ENCODE measurements around the gene GRID2.

GRID2 gene

DNA sequence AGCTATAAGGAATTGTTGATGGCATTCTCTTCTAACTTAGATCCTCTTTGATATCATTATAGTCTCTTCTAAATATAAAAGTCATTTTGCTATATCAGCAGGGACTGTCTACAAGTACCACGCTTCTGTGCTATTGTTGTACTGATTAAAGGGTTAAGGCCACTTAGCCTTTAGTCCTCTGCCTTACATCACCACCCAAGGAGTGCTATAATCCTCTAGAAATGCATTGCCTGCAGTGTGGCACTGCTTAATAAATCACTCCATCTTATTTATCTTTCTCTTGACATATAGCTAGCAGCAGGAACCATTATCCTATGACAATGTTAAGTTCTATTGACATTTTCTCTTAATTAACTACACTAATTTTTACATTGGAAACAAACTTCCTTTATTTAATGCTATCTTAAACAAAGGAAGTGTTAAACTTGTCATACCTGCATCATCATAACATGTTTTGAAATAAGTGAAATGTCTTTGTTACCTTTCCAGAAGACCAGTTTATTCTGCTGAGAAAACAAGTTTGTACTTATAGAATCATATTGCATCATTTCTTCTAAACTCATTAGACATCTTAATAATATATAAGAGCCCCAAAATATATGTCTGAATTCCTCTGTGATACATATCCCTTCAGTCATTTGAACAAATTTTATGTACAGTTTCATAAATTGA, 1163.9 kb downstream of the GRID2 start:
- in situ Hi-C loops (cut with HindIII; ENCODE audit: low sequenced_read_pairs) = no loop called here

DNA sequence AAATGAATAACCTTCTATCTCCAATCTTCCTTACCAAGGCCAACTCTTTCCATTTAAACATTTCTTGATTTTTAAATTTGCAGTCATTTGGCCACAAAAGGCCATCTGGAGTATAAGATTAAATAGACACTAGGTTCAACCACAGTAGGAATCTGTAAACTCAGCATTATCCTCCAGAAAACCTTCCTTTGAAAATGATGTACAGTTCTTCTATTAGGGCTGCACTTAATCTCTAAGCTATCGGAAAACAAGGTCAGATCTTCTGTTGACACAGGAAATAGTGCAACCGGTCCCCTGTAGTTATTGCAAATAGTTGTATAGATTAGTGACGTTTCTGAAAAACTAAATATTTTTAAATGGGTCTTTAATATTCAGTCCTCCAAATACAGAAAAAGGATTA, 1165.8 kb downstream of the GRID2 start:
- in situ Hi-C loops (cut with HindIII; ENCODE audit: low sequenced_read_pairs) = no loop called here

DNA sequence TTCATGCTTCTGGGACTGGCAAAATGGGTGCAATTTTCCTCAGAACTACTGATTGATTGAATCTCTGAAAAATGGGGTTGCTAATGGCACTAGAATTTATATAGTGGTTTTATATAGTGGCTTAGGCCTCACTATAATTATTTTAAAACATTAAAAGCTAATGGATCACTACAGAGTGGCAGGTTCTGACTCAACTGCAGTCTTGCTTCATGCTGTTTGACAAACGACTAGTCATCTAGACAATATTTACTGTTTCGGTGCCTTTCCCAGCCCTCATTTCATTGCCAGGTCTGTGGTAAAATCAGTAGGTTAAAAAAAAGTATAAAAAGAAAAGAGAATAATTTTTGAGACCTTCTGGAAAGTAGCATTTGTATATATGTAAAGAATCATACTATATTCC, 1172.0 kb downstream of the GRID2 start:
- in situ Hi-C loops (cut with HindIII; ENCODE audit: low sequenced_read_pairs) = no loop called here

DNA sequence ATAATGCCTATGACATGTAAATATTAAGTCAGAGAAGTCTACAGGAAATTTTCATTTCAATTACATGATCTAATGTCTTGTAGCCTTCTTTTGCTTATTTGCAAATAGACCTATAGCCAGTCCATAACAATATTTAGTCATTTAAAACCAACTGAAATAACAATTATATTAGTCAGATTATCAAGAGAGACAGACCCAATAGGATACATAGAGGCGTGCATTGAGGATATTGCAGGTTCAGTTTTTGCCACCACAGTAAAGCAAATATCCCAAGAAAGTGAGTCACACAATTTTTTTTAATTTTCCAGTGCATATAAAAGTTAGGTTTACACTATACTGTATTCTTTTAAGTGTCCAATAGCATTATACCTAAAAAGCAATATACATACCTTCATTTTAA, 1175.0 kb downstream of the GRID2 start:
- in situ Hi-C loops (cut with HindIII; ENCODE audit: low sequenced_read_pairs) = no loop called here

DNA sequence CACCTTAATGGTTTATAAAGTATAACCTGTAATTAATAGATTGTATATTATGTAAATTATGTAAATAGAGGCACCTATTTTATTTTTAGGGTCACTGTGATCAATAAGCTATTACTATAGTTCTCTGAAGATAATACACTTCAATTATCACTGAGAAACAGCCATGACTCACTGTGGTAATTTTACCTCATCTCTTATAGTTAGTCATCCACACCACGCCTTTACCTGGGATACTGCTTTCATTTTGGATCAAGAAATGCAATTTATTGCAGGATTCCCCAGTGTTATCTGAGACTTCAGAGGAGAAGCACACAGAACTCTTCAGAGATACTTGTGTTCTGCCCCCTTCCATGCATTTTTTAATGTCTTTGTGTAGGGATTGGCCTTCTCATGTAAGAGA, 1176.7 kb downstream of the GRID2 start:
- in situ Hi-C loops (cut with HindIII; ENCODE audit: low sequenced_read_pairs) = no loop called here

DNA sequence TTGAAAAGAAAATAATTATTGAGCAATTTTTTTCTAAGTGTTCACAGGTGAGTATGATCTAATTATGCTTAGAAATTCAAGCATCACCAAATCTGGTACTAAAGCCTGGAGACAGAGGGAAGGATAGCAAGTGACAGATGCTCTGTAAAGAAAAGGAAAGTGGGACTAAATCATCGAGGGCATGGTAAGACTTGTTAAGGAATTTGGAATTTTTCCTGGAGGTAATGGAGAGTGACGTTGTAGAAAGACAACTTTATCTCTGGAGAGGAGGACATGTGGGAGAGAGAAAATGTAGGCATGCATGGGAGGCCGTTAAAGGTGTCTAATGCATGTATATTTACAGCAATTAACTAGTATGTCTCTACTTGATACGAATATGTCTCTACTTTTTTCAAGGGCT, 1191.6 kb downstream of the GRID2 start:
- in situ Hi-C loops (cut with HindIII; ENCODE audit: low sequenced_read_pairs) = no loop called here

DNA sequence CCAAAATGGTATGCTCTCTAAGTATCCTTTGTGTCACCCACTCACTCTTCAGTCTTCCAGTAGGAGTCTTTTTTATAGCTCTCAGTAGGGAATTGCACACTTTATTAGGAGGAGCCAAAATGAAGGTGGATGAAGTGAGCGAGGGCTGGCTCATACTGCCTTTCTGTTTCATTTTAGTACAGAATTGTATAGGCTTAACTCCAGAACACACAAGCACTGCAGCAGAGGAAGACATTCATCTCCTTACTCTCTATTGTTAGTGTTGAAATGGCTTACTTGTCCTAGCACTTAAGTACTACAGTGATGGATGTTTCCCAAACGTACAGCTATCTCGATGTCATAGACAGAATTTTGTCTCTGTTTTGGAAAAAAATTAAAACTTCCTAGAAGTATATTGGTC, 1197.5 kb downstream of the GRID2 start:
- in situ Hi-C loops (cut with HindIII; ENCODE audit: low sequenced_read_pairs) = no loop called here

DNA sequence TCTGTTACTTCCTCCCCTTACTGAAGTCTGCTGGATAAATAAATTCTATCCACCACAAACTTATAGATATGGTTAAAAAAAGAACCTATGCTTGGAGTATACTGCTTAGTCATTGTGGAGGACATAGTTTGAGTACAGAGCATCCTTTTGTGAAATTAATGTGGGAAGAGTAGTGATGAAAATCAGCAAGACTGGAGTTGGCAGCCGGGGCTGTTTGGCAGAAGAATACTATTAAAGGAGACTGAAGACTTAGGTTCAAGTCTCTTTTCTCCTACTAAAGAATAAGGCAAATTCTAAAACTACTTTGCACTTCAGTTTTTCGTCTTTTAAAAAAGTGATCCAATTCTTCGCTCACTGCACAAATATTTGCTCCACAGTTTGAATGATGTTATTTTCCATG, 1198.2 kb downstream of the GRID2 start:
- in situ Hi-C loops (cut with HindIII; ENCODE audit: low sequenced_read_pairs) = no loop called here

DNA sequence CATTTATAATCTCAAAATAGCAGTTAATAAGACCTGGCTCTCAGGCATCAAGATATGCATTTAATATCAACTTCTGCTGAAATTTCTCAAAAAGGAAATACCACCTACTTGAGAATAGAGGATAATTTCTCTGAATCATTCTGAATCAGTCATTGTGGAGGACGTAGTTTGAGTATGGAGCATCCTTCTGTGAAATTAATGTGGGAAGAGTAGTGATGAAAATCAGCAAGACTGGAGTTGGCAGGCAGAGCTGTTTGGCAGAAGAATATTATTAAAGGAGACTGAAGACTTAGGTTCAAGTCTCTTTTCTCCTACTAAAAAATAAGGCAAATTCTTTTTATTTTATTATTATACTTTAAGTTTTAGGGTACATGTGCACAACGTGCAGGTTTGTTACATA, 1199.2 kb downstream of the GRID2 start:
- in situ Hi-C loops (cut with HindIII; ENCODE audit: low sequenced_read_pairs) = no loop called here

DNA sequence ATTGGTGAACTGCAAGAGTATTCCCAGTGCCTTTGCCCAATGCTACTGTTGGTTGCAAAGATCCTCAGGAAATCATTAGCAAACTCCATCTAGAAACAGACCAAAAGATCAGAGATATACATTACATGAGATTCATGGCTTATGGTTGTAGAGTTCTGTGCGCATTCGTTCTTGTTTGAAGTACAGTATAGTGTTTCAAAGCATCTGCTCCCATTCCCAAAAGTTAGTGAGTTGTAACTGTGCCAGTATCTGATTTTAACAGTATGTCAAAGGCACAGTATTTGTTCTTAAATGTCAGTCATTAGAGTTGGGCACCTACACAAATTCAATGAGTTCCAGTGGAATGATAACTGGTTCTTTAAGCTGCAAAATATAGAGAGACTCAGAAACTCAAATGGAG, 1210.1 kb downstream of the GRID2 start:
- in situ Hi-C loops (cut with HindIII; ENCODE audit: low sequenced_read_pairs) = no loop called here

DNA sequence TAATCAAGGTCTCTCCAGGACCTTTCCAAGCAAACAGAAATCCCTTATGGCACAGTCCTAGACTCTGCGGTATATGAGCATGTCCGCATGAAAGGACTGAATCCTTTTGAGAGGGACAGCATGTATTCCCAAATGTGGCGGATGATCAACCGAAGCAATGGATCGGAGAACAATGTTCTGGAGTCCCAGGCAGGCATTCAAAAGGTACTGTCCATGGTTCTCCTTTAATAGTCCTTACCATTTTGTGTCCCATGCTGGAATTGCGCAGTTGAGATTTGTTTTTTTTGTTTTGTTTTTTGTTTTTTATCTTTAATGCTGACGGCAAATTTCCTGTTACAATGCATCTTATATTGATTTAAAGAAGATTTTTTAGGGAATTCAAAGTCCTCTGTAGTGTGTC, 1211.4 kb downstream of the GRID2 start:
- in situ Hi-C loops (cut with HindIII; ENCODE audit: low sequenced_read_pairs) = no loop called here

DNA sequence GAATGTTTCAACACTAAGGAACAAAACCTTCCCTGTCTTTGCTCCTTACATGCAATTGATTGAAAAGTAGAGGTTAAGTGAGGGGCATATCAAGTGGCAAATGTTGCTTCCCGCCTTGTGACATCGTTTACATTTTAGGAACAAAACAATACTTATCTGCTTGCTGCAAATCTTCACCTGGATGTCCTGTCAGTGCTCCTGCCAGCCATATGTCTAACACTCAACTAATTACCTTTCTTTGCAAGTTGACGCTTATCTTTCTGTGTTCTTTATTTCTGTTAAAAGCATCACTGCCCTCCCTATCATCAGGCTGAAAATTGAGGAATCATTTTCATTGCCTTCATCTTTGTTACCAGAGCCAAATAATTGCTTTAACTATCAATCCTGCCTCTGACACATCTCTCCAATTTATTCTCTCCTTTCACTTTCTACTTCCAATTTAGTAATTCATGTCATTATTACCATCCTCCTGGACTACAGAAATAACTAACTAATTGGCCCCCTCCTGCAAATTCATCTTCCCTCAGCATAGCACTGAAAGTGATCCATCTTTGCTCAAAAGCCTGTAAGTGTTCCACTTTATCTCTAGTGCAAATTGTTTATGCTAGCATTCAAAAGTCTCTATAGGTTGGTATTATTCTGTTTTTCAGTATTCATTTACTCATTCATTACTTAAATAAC, 1226.1 kb downstream of the GRID2 start:
- in situ Hi-C loops (cut with HindIII; ENCODE audit: low sequenced_read_pairs) = no loop called here

DNA sequence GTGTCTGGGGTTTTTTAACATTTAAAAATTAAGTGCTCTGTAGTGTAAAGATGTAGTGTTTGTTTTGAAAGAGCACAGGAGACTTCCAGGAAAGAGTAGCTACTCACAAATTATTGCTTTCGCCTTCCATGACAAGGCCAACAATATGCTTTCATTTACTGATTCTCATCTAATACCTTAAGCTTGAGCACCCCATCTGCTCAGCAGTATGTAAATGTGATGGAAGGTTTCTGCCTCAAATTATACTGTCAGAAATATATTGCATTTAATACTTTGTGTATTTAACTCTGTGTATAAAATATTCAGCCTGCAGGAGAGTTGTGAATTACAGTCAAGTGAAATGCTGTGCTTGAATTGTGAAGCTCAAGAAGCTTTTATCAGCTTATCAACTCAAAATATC, 1228.5 kb downstream of the GRID2 start:
- in situ Hi-C loops (cut with HindIII; ENCODE audit: low sequenced_read_pairs) = no loop called here

DNA sequence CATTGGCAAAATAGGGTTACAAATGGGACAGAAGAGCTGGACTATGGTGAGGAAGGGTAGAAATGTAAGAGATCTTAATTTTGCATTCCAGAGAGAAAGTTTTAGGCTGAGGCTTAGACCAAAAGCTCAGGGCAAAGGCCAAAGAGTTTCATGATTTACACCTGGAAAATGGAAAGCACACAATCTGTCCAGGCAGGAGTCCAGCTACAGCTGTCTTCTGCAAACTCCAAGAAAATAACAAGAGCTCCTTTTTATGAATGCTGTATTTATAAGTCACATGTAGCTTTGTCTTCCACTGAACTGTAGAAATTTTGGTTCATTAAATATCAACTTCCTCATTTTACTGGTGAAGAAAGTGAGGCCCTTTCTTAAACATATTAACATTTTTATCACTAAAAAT, 1236.8 kb downstream of the GRID2 start:
- in situ Hi-C loops (cut with HindIII; ENCODE audit: low sequenced_read_pairs) = no loop called here

DNA sequence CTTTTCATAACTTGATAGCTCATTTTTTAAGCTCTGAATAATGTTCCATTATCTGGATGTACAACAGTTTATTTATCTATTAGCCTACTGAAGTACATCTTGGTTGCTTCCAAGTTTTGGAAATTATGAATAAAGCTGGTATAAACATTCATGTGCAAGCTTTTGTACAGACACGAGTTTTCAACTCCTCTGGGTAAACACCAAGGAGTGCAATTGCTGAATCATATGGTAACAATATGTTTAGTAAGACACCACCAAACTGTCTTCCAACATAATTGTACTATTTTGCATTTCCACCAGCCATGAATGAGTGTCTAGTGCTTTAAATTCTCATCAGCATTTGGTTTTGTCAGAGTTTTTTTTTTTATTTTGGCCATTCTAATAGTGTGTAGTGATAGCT, 1258.1 kb downstream of the GRID2 start:
- in situ Hi-C loops (cut with HindIII; ENCODE audit: low sequenced_read_pairs) = no loop called here

DNA sequence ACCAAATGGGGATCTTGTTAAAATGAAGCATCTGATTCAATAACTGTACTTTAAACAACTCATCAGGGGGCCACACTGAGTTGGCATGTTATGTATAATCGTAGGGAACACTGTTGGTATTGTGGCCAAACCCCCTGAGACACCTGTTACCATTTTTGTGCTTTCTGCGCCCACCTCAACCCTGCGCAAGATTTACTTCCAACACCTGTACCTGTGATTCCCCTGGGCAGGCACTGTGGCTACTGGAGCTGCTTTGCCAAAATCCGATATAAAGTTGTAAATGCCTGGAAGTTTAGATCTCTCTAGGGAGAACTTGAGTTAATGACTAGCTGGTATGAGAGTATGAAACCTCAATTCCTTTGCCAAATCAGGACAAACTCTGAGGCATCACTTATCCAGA, 1265.0 kb downstream of the GRID2 start:
- in situ Hi-C loops (cut with HindIII; ENCODE audit: low sequenced_read_pairs) = no loop called here

DNA sequence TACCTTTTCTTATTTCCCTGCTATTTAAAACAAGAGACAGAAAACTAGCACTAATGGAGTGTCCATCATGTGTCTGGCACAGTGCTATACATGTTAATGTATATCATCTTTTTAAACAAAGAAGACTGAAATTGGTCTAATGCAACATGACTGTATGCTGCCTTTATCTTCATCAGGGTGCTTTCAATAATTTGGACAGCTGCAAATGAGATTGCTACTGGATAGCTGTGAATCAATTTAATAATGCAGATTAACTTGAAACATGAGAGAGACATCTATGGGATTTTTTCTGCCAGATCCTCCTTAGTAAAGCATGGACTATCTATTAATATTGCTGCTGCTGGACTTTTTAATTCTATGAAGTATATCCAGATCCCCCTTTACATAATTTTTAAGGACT, 1269.5 kb downstream of the GRID2 start:
- in situ Hi-C loops (cut with HindIII; ENCODE audit: low sequenced_read_pairs) = no loop called here

DNA sequence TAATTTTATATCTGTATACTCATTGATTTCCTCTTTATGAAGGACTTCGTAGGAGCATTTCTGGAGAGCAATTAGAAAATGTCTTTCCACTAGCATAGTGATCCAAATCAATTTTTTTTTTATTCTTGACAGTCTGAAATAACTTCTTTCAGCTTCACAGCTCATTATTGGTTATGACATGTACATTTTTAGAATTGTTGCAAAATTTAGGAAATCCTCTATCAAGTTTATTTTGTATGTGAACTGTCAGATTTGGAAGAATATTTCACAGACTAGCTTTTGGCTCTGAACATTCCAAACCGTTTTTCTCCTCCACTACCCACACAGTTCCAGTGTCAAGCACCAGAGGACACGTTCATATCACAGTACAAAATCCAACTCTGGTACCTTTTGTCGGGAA, 1275.2 kb downstream of the GRID2 start:
- in situ Hi-C loops (cut with HindIII; ENCODE audit: low sequenced_read_pairs) = no loop called here

DNA sequence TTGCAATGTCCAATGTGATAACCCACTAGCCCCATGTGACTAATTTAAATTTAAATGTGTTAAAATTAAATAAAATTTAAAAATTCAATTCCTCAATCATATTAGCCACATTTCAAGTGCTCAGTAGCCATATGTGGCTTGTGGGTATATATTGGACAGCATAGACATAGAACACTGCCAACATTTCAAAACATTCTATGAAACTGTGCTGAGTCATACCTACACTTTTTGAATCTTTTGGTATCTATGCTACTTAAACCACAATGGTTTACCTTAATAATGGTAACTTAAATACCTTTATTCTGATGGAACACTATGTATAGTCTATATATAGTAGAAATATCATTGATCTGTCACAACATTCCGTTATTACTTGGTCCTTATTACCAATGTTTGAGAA, 1301.4 kb downstream of the GRID2 start:
- in situ Hi-C loops (cut with HindIII; ENCODE audit: low sequenced_read_pairs) = no loop called here

DNA sequence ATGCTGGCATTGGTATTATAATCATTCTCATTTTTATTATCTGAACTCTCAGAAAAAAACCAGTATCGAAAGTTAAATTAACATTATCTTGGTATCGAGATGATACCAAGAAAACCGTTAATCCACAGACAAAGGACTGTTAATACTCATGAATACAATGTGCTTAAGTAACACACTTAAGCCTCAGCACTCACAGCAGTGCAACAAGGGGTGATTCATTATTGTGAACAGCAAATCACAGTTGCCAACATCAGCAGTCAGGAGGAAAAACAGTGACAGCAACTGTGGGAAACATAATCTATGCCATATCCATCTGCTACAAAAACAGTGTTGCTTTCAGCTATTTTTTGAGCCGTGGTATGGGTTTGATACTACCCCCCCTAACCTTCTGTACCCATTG, 1313.8 kb downstream of the GRID2 start:
- in situ Hi-C loops (cut with HindIII; ENCODE audit: low sequenced_read_pairs) = no loop called here

DNA sequence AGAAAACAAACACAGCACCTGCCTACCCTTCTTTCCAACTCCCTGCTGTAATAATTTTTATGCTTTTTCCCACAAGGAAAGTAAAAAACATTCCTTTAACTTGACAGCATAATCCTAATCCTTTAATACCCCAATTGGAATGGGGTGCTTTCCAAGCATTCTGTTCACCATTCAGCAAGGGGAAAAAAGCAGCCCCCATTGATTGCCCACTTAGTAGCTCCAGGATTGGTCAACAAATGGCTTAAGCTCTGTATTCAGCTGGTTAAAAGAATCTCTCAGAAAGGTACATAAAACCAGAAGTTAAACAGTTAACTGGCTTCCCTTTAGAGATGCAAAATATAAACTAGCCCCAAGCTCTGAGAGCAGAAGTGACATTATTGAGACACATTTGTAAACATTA, 1330.0 kb downstream of the GRID2 start:
- in situ Hi-C loops (cut with HindIII; ENCODE audit: low sequenced_read_pairs) = no loop called here

DNA sequence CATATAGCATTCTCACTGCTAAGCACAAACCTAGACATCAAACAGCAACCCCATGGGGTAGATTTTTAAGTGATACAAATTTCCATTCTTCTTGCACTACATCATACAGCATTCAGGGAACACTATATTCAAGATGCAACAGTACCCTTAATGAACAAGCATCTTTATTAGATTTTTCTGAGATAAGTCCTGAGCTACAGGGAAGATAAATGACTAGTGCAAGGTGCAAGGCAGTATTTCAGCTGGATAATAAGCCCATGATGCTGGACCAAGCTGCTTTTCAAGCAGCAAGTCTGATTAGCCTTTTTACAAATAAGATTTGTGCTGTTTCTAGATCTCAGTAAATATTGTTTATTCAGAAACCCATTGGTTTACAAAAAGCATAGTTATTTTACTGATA, 1332.2 kb downstream of the GRID2 start:
- in situ Hi-C loops (cut with HindIII; ENCODE audit: low sequenced_read_pairs) = no loop called here

DNA sequence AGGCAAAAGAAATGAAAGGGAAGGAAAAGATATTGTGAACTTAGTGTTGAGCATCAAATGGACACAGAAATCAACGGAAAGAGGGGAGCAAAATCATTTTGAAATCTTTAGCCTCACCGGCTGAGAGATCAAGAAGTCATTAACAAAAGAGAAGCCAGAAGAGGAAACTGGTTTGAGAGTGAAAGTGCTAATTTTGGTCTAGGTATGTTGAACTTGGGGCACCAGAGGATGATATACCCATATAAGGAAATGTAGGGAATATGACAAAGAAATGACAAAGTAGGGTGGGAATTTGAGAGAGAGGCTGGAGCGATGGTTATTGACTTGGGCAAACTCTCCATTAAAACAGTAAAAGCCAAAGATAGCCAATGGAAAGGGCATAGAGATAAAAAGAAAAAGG, 1341.4 kb downstream of the GRID2 start:
- in situ Hi-C loops (cut with HindIII; ENCODE audit: low sequenced_read_pairs) = no loop called here
